ENCODE data around the gene AQP12A.

DNA sequence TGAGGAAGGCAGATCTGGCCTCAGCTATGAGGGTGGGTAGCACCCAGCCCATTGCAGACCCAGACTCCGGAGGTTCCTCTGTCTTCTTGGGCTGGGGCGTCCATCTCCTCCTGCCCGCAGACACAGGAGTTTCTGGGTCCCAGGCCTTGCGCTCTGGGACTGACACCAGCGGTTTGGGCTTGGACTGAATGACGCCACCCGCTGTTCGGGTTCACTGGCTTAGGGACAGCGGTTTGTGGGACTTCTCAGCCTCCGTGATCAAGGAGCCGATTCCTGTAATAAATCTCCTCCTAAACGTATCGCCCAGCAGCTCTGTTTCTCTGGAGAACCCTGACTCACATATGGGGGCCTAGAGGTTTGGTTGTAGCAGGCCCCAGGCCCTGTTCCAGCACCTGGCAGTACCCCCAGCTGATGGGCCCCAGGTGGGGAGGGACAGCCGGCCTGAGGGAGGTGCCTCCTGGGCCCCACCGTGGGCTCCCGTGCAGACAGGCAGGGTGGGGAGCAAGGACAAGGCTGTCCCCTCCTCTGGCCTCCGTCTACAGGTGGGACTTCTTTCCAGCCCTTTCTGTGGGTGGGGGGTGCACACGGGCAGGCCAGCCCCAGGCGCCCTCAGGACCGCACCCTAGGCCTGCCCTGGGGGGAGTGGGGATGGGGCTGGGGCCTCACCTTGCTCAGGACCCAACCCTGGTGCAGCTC is 4.5 kb upstream of the AQP12A start:
- TF ChIP-seq, protein P1, sequence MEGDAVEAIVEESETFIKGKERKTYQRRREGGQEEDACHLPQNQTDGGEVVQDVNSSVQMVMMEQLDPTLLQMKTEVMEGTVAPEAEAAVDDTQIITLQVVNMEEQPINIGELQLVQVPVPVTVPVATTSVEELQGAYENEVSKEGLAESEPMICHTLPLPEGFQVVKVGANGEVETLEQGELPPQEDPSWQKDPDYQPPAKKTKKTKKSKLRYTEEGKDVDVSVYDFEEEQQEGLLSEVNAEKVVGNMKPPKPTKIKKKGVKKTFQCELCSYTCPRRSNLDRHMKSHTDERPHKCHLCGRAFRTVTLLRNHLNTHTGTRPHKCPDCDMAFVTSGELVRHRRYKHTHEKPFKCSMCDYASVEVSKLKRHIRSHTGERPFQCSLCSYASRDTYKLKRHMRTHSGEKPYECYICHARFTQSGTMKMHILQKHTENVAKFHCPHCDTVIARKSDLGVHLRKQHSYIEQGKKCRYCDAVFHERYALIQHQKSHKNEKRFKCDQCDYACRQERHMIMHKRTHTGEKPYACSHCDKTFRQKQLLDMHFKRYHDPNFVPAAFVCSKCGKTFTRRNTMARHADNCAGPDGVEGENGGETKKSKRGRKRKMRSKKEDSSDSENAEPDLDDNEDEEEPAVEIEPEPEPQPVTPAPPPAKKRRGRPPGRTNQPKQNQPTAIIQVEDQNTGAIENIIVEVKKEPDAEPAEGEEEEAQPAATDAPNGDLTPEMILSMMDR (conservative IDR thresholded peaks at IDR 0.05; ENCODE audit: low read depth in 2 of 2), result no peak
- no peak for TF ChIP-seq POLR2AphosphoS5 (IDR thresholded peaks at IDR 0.05; ENCODE audit: low read depth)
- no peak for TF ChIP-seq EZH2 (IDR thresholded peaks at IDR 0.05; ENCODE audit: low read depth, unreplicated experiment)
- TF ChIP-seq EZH2phosphoT487 (IDR thresholded peaks at IDR 0.05; ENCODE audit: unreplicated experiment), result no peak
- no peak for TF ChIP-seq ZNF331 (CRISPR knock-in tag; IDR thresholded peaks at IDR 0.05; ENCODE audit: low read depth)
- no peak for TF ChIP-seq JUNB (IDR thresholded peaks at IDR 0.05; ENCODE audit: unreplicated experiment)
- TF ChIP-seq CREB1 (CRISPR knock-in tag; IDR thresholded peaks at IDR 0.05; ENCODE audit: low read depth), result no peak
